ENCODE measurements around the gene DTYMK. TPM values are rescaled to one million over a fixed set of nuclear protein-coding genes. Genes with fewer than 3 reads are reported as not detected.
A peak's percentile ranks its signal among the peaks of the same experiment; 100 is the strongest.

Gene DTYMK
- total RNA-seq, 1 experiment from 2014 or later = 57.4 TPM

DNA sequence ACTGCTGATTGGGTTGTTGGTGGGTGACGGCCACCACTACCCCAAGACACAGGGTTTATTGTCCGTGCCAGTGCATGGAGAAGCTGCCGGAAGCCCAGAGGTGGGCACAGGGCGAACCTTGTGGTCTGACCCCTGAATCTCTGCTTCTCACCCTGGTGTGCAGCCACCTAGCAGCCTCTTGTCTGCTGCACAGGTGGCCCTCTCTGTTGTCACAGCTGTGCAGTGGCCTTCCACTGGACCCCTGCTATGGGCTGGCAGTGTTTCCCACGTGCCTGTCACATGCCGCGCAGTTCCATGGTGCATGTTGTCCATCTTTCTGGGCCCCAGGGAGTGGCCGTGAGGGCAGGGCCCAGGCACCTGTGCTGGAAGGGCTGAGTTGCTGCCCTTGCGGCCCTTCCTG, 33.9 kb downstream of the DTYMK start:
- no peak for DNase-seq (ENCODE audit: extremely low read depth, low read depth)

DNA sequence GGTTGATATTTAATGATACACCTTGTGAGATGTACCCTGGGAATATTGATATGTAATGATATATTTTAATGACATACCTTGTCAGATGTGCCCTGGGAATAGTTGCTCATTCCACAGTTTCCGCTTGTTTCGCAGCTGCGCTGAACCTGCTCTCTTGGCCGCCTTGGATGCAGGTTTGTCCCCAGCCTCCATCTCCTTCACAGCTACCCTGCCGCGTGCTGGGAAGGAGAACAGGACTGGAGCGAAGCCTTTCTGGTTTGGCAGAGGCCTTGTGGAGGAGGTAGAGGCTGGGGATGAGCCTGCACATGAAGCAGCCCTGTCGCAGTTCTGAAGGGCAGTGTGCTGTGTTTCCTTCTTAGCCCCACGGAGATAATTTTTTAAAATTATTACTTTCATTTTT, 34.5 kb downstream of the DTYMK start:
- no peak for DNase-seq (ENCODE audit: extremely low read depth, low read depth)

DNA sequence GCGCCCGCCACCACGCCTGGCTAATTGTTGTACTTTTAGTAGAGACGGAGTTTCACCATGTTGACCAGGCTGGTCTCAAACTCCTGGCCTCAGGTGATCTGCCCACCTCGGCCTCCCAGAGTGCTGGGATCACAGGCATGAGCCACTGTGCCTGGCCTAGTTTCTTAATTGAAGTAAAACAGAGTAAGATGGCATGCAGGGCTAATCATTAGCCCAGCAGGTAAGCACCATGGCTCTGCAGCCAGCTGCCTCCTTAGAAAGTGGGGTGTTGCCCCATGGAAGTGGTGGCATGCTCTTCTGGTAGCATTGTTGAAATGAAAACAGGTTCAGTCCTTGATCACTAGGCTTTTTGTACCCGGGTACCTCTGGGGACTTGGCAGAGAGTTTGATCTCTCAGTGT, 36.7 kb downstream of the DTYMK start:
- DNase-seq (ENCODE audit: extremely low read depth, low read depth) = no peak

DNA sequence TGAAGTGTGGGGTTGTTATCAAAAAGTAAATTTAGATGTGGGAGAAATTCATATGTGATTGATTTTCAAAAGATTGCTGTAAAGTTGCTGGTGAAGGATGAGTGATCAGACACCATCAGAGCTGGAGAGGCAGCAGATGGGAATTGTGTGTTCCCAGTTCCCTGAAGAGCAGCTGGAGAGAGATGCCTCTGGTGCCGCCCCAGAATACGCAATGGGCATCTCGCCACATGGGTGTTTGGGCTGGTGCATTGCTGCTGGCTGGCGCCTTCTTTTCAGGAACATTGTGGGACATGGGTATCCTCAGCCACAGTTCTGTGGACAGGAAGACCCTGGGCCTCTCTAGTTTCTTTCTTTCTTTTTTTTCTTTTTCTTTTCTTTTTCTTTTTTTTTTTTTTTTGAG, 37.2 kb downstream of the DTYMK start:
- DNase-seq (ENCODE audit: extremely low read depth, low read depth) = no peak

DNA sequence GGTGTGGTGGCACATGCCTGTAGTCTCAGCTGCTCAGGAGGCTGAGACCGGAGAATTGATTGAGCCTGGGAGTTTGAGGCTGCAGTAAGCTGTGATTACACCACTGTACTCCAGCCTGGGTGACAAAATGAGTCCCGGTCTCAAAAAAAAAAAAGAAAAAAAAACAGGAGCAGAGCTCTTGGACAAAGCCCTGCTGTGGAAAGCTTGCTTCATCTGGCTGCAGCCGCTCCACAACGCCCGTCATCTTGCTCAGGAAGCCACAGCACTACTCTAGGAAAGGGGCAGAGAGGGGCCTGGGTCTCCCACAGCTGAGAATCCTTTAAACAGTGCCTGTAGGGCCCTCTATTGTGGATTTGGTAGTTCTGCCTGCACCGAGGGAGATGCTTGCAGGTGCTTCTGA, 38.2 kb downstream of the DTYMK start:
- DNase-seq (ENCODE audit: extremely low read depth, low read depth) = no peak

DNA sequence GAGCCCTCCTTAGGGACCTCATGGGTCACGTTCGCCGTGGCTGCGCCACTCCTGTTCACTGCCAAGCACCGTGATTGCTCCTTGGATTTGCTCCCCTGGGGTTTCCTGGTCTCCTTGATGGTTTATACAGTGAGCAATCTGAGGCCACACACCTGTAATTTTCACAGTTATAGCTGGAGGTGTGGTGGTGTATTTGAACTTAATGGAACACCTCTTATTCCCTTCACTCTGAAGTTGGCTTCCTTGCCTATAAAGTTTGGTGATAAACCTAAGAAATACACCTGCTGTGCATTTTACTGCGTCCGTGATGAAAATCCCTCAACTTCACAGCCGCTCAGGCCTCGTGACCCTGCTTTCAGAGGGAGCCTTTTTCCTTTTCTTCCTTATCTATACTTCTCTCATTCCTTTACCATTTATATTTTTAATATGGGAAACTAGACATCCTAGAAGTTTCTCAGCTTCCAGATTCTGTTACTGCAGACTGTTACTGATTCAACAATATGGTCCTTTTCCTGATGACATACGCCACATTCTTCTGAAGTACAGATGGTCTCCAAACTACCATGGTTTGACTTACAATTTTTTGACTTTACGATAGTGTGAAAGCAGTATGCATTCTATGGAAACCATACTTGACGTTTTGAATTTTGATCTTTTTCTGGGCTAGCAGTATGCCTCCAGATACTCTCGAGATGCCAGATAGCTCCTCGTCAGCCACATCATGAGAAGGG, 40.5 kb downstream of the DTYMK start:
- DNase-seq (ENCODE audit: extremely low read depth, low read depth) = no peak

DNA sequence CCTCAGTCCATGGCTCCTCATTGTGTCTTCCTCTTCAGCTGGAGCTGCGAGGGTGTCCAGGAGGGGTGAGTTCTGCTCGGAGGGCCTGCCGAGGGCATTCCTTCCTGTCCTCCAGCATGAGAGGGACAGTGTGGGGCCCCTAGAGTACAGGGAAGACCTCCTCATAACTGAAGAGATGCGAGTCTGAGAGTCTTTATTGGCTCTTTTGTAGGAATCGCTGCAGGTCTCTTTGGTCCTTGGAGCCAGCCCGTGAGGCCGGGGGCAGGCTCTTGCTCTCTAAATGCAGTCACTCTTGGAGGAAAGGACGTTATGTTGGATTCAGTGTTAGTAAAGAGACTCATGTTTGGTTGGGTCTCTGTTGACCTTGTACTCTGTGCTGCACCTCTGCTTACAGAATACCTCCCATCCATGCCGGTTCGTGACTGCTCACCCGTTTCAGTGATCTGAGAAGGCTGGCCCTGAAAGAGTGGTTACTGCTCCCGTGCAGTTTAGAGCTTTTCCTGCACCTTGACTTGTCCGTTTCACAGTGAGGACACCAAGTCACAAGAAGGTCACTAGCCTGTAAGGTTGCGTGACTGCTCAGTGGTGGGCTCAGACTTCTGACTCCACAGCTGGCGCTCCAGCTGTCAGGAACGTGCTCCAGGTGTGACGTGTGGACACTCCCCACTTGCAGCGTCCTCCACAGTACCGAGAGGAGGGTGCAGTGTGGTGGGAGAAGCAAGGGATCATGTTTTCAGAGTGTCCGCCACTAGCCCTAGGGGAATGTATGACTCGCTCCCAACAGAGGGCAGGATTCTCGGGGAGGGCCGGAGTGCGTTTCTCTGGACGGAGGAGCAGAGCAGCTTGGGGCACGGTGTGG, 41.3 kb downstream of the DTYMK start:
- no peak for DNase-seq (ENCODE audit: extremely low read depth, low read depth)

DNA sequence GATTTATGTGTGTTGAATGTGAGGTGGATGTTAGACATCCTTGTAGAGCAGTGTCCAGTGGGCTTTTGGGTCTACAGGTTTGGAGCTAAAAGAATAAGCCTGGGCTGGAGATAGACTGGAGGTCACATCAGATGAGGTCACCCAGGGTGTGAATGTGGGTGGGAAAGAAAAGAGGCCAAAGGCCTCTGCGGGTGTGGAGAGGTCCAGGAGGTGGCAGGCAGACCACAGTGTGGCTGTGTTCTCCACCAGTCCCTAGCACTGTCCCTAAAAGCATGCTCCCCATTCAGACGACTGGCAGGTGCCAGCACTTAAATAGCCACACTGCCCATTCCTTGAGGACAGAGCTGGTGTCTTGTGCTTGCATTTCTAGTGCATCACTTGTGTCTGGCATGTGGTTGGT, 45.0 kb downstream of the DTYMK start:
- DNase-seq (ENCODE audit: extremely low read depth, low read depth) = no peak

DNA sequence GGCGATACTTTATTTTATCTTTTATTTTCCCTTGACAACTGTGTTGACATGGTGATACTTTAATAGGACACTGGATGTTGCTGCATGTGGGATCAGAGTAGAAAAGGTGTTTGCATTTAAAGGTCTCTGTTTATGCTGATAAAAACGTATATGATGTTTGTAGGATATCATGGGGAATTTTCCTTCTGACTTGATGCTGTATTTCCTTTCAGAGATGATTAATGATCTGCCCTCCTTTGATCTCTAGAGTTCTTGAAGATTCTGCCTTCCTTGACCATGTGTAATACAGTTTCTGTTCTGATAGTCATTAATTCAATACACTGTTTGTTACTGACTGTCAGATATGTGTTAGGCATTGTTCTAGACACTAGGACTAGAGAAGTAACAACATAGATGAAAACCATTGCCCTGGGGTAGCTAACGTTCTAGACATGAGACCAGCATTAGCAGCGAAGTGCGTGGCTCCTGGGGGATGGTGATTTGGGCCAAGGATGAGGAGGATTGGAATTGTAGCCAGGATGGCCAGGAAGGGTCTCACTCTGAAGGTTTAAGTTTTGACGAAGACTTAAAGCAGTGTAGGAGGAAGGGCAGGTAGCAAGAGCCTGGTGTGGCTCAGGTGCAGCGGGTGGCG, 46.3 kb downstream of the DTYMK start:
- DNase-seq (ENCODE audit: extremely low read depth, low read depth) = no peak

DNA sequence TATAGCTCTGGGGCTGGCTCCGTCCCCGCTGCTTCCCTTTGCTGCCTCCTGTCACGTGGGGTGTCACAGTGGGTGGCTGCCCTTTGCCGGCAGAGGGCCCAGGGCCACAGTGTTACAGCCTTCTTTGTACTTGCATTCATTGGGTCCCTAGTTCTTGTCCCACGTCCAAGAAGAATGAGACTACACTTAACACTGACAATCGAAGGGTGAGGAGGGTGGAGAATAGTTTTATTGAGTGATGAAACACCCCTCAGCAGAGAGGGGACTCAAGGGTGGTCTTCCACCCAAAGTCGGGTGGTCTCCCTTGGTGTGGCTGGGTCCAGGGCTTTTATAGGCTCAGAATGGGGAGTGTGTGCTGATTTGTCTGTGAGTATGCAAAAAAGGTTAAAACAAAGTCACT, 47.2 kb downstream of the DTYMK start:
- DNase-seq (ENCODE audit: extremely low read depth, low read depth) = no peak

DNA sequence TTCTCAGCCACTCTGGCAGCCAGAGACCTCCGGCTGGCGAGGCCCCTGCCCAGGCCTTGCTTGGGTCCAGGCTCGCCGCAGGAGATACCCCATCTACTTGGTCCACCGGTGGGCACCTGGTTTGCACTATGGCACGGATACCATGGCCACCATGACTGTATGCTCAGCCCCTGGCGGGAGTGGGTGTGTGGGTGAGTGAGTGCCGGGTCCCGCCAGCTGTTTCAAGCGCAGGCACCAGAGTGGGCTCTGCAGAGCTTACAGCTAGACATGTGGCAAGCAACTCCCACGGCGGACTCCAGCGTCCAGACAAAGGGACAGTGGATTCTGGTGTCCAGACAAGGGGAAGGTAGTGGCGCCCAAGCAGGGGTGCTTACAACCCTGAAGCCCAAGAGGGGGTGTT, 47.7 kb downstream of the DTYMK start:
- DNase-seq (ENCODE audit: extremely low read depth, low read depth) = no peak

DNA sequence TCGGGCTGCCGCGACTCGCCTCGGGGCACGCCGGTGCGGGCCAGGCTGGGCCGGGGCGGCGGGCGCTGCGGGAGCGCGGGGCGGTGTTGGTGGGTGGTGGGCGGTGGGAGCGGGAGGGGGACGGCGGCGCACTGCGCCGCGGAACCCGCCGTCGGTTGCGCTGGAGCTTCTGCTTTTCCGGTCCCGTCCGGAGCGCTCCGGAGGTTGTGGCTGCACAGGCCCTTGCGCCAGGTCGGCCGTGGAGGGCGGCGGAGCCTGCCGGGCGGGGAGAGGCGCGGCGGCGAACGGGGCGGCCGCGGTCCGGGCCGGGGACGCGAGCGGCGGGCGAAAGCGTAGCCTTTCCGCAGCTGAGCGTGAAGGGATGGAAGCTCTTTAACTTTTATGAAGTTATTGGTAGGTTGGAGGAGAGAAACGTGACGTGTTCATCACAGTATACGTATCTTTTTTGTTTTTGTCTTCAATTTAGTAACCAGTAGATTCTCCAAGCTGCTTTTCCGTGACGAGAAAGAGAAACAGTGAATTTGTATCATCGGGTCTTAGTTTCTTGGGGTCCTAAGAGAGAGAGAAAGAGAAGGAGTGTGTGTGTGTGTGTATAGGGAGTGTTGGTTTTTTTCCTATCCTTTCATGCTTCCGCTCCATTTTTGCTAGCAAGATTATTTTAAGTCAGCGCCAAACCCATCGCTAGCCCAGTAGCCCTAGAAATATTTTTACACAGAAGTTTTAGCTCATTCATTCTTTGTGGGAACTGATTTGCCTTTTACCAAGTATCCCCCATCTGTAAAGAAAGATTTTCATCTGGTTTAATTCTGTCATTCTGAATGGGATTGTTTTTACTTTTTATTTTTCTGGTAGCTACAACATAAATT, 48.6 kb downstream of the DTYMK start:
- DNase-seq (ENCODE audit: extremely low read depth, low read depth) = no peak

DNA sequence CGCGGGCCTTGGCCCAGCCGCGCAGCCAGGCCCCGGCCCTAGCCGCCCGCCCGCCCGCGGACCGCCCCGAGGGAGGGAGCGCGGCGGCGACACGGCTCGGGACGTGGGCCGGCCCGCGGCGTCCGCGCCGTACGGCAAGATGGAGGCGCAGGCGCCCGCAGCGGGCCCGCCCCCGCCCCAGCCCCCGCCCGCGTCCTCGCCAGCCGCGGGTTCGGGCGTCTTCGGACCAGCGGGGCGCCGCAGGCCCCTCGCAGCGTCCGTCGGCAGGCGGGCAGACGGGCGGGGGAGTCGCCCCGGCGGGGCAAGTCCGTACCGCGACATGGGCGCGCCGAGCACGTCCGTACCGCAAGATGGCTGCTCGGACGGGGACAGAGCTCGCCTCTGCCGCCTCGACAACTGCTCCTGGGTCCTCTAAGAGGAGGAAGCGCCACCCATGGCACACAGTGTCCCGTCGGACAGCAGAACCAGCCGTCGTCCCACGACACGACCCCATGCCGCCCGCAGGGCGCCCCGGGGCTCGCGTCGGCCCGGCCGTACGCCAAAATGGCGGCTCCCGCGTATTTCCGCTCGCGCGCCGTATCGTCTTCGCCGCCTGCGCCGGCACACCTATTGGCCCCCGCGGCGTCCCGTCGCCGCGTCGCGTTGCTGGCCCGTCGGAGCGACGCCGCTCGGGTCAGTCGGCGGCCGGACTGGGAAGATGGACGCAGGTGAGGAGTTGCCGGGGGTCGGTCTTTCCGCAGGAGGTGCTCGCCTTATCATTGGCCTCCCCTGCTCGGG, 49.4 kb downstream of the DTYMK start, which contains the start of the genes ATG4B and THAP4:
TSS of gene ATG4B (plus strand) at position 676 of the 777 bp plus-strand sequence. CDS start at position 698, 22 bp downstream.
TSS of gene THAP4 (minus strand) at position 141 of the 777 bp plus-strand sequence. CDS start 141 bp downstream, outside the sequence.
- DNase-seq (ENCODE audit: extremely low read depth, low read depth) = peak; percentile 76

DNA sequence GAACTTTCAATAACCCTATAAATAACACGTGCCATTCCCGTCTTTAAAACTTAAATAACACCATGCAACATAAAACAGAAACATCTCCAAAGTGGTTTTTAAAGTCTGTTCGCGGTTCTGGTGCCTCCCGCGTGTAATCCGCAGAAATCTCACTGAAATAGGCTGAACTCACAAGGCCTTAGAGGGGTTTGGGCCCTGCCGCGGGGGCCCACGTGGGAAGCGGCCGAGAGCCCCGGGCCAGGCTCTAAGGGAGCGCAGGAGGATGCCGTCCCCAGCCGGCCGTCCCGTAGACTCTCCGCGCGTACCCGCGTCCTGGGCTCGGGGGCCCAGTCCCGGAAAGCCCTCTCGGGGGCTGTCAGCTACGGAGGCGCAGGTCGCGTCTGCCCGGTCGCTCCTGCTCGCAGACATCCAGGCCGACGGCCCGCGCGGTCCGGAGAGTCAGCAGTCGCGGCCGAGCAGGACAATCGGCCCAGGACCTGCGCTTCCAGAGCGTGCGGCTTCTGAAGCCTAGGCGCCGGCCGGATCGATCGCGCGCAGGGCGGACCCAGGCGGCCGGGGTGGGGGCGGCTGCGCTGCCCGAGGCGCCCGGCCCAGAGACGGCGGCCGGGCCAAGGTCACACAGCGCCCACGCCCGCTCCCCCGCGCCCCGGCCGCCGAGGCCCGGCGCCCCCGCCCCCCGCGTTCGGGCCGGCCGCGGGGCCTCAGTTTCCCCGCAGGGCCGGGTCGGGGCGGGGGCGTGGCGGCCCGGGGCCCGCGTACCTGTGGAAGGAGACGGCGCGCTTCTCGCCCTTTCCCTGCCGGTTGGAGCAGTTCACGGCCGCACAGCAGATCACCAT, 50.2 kb downstream of the DTYMK start:
- DNase-seq (ENCODE audit: extremely low read depth, low read depth) = no peak

DNA sequence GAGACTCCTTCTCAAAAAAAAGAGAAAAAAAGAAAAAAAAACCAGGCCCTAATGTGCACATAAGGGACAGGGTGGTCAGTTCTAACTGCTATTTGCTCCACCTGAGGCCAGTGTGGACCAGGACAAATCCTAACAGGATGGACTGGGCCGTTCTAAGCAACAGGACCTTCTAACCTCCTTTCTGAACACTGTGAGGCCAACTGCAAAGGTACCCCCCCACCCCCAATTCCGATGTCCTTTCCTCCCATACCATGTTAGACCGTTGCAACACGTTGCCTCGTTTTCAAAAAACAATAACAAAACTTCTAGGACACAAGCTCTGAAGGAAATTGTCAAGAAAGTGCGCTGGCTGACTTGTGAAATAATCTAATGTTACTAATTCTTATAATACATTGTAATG, 50.9 kb downstream of the DTYMK start:
- DNase-seq (ENCODE audit: extremely low read depth, low read depth) = no peak

DNA sequence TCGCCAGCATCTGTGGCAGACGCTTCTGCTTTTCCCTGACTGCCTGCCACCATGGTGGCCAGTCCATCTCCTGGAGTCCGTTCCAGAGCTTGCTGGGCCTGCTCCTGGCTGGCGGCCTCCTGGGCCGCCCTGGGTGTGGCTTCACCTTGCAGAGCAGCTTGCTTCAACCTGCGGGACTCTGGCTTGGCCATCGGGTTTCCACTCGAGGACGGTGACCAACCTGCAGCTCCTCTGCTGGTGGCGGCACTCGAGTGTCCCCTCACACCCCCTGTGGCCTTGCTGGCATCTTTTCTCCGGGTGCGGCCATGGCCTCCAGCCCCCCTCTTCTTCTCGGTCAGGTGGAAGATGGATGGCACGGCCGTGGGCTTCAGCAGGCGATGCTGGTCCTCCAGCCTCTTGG, 53.1 kb downstream of the DTYMK start:
- DNase-seq (ENCODE audit: extremely low read depth, low read depth) = no peak

DNA sequence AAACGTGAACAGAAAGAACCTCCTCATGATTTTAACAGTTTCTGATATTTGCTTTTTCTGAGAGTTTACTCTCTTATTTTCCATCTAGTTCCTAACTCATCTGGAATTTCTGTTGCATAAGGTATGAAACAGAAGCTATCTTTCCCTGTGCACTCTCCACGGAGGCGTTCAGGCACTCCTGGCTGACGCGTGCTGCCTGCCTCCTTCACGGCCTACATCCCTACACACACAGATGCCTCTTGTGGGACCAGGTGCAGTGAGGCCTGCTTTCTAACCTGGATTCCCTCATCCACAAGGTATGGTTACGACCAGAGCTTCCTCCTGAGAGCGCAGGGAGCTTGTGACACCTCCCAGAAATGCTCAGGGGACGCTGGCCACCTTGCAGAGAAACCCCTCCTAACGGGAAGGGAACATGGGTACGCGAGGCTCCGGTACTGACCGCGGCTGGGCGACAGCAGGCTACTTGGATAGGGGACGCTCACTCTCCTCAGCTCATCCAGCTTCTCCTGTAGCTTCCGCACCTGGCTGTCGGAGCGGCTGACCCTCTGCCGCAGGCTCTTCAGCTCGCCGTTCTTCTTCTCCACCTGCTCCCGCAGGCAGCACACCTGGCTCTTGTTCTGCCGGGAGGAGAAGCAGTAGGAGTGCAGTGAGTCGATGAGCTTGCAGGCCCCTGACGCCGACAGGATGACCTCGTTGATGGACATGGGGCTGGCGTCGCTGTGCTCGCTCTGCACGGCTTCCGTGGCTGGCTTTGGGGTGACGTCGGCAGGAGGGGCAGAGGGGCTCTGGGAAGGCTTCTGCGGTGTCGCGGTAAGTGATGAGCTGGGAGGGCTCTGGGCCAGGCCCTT, 53.9 kb downstream of the DTYMK start:
- no peak for DNase-seq (ENCODE audit: extremely low read depth, low read depth)

Measured in NCI-H460 (cell line).